GM18907 (cell line): ENCODE results near the gene DPP10.
"Not testable (repeated sequence)": the region's sequence is repeated elsewhere in the genome, so short reads cannot be mapped to it uniquely, and the experiment has no call there.

ENCODE experiments used
- ATAC-seq: cut with Tn5 transposase; IDR thresholded peaks from one replicate; pipeline ENCODE4 v1.9.1; 2021; ENCODE audit warnings: mild to moderate bottlenecking, moderate library complexity; ENCODE audit not compliant: unreplicated experiment

DPP10 gene

DNA sequence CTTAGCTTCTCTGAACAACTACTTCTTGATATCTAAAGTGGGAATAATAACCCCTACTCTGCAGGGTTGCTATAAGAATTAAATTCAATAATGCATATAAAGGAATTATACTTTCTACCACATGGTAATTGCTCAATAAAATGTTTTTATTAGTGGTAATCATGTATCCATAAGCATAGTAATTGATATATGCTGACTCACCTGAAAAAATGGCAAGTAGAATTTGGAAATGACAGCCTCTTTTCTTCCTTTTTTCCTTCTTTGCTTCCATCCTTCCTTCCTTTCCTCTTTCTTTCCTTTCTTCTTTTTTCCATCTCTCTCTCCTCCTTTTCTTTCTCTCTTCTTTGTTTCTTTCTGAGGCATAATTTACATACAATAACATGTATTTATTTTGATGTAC, 65.3 kb downstream of the DPP10 start:
- ATAC-seq: no peak

DNA sequence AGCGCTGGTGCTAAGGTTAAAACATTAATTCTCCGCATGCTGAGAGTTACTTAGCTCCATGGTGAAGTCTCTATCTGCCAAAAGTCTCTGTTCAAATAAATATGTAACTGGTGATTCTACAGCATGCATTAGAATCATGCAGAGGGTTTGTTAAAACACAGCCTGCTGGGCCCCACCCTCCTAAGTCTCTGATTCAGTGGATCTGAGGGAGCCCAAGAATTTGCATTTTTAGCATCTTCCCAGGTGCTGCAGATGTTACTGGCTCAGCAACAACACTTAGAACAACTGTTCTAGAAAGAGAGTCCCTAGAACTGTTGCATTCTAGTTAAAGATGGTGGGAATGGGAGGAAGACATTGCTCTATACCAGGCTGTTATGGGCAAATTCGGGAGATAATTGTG, 73.4 kb downstream of the DPP10 start:
- no peak for ATAC-seq

DNA sequence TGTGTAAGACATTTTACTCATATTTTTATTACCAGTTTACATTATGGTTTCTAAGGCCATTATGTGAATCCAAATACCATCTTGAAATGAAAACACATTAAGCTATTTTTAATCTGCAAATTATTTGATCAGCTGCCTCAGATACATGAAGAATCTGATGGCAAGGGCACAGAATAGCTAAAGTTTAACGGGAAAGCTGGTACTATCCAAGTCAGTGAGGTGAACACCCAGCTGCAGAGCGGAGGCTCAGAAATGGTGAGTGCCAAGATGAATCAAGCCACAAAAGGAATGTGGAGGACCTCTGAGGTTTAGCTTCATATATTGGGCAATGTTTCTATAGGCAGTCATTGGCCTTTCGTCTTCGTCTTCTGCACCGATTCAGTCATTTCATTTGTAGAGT, 75.1 kb downstream of the DPP10 start:
- ATAC-seq: no peak

DNA sequence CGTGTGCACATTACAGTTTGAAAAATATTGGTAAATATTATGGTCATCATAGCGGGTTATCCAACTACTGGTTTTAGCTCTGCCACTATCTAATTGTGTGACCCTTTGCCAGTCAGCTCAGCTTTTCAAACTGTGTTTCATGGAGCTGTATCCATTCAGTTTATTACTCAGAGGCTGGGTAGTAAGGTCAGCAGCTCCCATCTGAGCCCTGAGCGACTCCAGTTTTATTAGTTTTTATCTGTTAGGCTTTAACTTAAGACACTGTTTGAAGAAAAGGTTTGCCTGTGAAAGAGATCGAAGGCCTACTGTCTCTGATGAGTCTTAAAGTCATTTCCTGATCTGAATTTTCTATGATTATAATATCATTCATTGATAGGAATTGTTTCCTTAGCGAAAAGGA, 76.3 kb downstream of the DPP10 start:
- ATAC-seq: no peak

DNA sequence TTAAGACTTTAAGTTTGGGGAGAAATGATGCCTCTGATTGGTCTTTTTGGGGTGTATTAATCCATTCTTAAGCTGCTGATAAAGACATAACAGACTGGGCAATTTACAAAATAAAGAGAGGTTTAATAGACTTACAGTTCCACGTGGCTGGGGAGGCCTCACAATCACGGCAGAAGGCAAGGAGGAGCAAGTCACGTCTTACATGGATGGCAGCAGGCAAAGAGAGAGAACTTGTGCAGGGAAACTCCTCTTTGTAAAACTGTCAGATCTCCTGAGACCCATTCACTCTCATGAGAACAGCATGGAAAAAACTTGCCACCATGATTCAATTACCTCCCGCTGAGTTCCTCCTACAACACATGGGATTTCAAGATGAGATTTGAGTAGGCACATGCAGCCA, 80.2 kb downstream of the DPP10 start:
- ATAC-seq: not testable (repeated sequence)

DNA sequence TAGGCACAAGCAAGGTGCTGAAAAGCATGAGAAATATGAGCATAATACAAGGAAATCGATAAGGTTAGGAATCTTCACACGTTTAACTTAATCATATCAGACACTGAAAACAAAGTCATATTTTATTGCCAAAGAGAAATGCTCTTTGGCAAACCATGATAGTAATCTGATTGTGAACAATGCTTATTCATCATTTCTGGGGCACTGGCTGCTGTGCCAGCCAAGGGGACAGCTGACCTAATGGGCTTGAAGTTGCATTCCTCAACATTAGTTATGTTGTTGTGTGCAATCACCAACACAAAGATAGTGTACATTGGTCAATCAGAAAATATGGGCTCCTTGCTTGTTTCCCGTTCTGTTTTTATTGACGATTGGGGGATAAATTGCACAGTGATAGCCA, 83.5 kb downstream of the DPP10 start:
- no peak for ATAC-seq

DNA sequence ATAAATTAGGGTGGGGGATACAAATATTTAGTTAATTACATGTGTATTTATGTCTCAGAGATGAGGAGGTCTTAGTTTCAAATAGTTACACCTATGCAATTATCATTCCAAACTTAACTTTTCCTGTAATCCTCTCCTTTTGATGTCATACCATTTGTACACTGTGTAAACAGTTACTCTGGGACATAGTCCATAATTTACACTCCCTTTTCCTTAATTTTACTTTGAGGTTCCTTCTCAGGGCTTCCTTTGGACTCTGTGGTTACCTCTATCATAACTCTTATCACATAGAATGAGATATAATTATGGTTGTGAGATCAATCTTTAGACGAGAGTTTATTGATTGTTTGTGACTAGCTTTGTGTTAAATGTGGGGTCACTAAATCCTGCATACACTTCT, 84.4 kb downstream of the DPP10 start:
- no peak for ATAC-seq

DNA sequence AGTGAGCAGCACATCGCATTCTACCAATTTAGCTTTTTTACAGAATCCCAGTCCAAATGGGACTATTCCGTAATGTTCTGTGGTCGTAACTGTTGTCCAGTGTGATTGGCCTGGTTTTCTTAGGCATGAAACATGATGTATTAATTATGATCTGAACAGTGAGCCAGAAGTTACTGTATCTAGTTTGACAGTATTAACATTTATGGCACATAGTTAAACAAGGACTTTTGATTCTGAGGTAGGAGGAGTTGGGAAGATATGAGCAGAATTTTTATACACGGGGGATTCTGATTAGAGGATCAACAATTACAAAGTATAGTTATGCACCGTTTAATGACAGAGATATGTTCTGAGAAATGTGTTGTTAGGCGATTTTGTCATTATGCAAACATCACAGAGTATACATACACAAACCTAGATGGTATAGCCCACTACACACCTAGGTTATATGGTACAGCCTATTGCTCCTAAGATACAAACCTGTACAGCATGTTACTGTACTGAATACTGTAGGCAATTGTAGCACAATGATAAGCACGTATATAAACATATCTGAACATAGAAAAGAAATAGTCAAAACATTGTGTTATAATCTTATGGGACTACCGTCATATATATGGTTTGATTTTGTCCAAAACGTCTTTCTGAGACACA, 85.0 kb downstream of the DPP10 start:
- ATAC-seq: no peak

DNA sequence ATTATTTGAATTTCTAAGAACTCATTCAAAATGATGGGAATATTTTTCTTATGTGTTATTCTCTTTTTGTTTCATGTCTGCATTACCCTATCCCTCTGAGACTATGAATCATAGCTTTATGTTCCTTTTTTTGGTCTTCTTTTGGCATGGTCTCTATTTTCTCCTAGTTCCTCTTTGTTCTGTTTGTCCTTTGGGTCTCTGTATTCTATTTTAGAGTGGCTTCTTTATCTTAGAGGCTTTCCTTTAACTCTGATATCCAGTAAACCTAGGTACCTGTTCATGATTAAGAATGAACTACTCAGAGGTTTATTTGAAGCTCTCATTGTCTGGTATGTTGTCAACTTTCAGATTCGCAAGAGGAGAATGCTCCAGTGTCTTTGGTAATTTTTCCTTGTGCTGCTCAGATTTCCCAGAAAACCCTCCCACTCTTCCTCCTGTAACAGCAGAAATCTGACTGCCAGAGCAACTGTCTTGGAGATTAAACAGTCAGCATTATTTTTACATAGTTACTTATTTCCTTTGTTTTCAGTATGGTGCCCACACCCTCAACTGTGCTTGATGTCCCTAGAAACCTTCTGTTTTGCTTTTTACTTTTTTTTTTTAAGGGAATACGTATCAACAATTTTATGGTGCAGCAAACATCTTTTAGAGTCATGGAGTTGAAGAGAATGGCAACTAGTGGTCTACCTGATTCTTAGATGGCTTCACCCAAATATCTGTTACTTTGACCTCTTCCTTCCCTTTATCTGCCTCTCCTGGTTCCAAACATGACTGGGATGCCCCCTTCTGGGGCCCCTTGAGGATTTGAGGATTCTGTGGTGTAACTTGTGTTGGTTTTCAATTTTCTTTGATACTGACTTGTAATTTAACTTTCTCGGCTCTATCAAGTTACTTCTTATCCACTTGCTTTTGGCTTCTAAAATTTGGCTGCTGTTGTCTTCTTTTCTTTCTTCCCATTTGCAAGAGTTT, 92.0 kb downstream of the DPP10 start:
- ATAC-seq: no peak

DNA sequence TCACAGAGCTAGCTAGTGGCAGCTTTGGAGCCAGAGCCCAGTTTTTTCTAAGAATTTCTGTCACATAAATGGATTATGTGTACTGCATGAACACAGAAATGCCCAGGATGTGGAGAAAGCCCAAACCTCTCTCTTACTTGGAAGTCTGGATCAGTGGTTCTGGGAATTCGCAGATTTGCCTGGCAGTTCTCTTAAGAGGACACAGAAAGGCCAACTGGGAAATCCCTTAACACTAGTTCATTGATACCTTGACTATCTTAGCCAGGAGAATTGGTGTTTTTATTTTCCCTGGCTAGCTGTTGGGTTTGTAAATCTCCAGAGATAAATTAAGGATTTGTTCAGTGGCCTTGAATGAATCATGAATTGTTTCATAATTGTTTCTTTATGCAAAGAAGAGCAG, 95.3 kb downstream of the DPP10 start:
- ATAC-seq: no peak

DNA sequence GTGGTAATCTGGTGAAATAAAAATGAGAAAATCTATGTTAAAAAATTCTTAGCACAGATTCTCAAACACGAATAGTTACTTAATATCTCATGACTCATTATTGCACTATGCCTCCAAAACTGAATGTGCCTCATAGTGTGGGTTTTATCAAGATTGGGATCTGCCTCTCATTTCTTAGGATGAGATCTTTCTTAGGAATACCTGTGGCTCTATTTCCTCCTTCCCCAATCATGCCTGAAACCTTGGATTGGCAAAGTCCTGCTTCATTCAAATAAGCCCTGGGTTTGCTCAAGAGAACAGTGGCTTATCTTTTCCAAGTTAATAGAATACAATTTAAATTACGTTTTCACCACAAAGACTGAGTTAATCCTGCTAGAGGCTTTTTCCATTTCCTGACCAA, 100.3 kb downstream of the DPP10 start:
- ATAC-seq: no peak

DNA sequence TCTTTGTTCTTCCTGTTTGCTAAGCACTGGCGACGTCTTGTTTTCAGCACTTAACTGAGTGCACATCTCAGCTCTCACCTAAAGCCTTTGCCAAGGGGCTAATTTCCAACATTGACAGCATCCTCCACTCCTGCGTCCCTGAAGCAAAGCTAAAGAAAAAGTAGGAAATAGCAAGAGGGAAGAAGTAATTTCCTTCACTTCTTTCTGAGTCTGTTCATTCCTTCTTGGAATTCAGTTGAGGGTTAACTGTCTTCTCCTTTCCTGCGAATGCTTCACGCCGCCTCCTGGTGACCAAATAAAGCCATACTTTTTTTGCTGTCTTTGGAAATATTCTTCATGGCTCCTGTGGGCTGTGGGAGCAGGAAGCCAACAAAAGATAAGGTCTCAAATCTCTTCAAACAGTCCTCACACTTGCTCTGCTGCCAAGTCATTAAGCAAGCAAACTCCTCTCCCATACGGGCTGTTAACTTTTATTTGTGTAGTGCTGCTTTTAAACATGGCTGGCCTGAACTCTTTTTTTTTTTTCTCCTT, 100.9 kb downstream of the DPP10 start:
- ATAC-seq: no peak

DNA sequence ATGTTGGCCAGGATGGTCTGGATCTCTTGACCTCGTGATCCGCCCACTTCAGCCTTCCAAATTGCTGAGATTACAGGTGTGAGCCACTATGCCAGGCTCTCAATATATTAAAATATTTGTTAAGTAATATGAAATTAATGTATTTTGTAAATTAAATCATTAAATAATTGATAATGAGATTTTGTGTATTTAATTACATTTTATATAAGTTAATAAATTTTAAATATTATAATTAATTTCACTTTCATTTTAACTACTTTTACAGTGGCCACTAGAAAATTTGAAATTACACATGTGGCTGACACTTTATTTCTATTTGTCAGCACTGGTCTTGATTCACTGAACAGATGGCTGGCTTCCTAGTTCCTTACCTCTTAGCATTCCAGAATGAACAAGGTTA, 102.6 kb downstream of the DPP10 start:
- ATAC-seq: no peak

DNA sequence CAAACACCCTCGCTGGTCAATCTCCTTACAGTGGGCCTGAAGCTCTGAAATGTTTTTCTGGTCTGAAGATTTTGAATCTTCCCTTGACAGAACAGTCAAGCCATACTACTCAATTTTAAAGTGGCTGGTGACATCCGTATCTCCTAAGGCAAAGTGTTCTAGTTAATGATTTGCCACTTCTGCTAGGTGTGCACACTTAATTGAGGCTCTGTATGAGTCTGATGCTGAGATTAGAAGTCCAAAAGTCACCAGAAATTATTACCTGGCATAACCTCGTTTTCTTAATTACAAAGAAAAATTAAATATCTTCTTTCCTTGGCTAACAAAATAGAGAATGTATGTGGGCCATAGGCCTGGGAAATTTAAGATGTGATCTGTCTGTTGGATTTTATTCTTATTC, 104.1 kb downstream of the DPP10 start:
- ATAC-seq: no peak

DNA sequence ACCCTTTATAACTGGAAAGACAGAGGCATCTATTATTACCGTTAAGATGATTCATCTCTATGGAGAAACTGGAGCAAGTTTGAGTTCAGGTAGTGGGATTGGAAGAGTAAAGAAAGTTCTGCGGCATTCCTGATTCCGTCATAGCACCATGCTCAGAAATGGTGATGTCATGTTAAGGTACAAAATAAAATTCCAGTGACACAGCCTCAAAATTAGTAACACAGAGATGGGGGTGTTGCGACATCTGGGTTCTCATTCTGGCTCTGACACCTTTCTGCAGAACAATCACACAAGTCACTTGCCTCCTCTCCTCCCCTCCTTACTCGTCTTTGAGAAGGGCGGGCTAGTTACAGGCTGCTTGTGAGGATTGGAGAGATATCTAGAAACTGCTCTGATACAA, 105.7 kb downstream of the DPP10 start:
- no peak for ATAC-seq

DNA sequence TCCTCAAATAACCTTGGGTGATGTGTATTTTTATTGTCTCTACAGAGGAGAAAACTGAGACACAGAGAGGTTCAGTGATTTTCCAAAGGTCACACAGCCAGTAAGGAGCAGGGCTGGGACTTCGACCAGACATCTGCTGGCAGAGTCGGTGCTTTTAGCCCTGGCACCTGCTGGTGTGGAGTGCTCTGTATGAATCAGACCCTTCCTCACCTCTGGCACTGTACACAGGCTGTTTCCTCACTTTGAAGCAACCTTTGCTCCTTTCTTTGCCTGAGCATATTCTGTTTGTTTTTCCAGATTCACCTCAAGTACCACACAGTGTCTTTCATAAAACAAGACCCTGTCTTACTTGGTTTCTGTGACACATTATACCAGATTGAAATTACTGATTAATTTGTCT, 107.9 kb downstream of the DPP10 start:
- ATAC-seq: no peak

DNA sequence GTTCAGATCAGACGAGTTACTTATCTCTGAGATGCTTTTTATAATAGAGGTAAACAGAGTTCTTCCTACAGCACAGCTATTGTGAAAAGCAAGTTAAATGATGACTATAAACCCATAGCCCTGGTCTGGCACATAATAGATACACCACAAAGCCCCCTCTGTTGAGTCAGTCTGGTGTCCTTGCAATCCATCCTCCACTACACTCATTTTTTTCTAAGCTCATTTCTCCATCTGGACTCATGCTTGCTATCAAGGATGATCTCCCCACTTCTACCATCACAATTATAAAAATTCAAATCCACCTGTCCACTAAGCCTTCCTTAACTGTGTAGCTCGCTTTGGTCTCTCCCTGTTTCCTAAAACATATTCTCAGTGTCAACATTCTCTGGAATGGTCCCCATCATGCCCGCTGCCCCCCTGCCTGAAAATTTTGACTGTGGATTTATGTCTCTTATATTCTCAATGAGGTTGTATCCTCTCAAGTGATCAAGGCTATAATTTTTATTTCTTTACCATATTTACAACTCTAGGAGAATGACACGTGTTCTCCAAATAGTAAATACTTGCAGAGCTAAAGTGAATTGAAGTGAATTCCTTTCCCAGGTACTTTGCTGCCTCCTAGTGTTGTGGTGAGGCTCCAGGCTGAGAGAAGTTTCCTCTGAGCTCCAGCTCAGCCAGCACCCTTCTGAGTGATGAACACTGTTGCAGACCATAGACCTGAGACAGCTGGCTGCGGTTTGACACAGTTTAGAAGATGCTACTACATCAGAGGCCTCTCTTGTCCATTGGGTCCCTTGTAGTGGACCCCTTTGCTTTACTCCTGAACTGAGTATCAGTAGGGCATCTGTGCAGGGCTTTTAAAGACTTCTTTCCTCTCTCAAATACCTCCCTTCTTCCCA, 108.7 kb downstream of the DPP10 start:
- ATAC-seq: no peak

DNA sequence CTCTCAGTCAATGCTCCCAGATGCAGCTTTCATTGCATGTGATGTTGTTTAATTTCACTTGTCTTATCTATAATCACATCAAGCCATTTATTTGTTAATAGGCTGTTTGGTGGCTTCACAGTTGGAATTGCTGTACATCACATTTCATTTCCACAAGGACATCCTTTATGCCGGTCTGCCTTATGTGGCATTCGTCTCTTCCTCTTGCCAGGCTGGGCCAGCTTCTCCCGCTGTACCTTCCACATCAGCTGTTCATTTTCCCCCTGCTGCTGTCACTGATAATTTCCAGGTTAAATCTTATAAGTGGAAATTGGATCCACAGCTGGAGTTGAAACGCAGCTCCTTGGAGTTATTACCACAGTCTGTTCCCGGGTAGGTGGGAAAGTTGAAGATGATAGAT, 110.6 kb downstream of the DPP10 start:
- ATAC-seq: no peak

DNA sequence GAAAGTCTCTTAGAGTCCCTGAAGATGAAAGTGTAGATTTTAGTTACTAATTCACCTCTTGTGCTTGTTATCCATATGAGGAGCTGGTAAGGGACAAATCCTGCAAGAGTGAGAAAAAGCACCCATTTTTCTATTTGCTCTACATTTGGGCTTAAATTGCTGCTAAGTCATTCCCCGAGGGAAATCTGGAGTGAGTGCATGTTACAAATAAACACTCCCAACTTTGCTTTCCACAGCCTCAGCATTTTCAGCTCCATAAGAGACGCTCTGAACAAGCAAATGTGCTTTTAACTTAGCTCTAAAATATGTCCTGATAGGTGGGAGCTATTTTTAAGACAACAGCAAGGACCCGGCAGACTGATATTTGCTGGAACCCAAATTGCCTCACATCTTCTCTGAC, 126.7 kb downstream of the DPP10 start:
- ATAC-seq: no peak

DNA sequence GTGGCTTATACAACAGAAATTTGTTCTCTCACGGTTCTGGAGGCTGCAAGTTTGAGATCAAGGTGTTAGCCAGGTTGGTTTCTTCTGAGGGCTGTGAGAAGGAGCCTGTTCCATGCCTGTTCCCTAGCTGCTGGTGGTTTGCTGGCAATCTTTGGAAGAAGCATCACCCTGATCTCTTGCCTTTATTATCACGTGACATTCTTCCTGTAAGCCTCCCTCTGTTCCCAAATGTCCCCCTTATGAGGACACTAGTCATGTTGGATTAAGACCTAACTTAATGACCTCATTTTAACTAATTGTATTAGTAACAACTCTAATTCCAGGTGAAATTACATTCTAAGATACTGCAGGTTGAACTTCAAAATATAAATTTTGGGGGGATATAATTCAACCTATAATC, 135.2 kb downstream of the DPP10 start:
- no peak for ATAC-seq

DNA sequence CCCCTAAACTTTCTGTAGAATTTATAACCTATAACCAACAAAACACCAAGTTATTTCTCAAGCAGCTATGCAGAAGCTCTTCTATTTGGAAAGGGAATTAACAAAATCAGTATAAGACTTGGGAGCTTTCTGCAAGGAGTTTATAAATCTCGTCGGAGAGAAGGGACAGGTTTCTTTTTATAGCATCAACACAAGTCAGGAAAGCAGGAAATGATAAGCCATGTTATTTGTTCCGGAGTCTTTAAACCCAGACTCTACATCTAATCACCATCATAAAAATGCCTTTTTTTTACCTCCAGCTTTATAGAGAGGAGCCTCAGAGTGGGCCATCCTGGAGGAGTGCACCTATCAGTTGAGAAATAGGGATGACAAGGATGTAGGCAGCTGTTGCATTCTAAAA, 137.1 kb downstream of the DPP10 start:
- ATAC-seq: no peak
